Activated T-helper 1 cell treated with anti-CD3 and anti-CD28 coated beads, Interleukin-12 subunit alpha, Interleukin-12 subunit beta, Interleukin-2, Interleukin-4 antibody, amounts not matched to agents 30 ng/mL and 10 ng/mL and 1 ng/mL, durations not matched to agents 14 hours and 24 hours and 36 hours (primary cell): ENCODE results near the gene NRXN2. TPM values are rescaled to one million over a fixed set of nuclear protein-coding genes. Genes with fewer than 3 reads are reported as not detected.

Experiments used
- DNase-seq: peaks from one replicate; pipeline ENCODE4 v3.0.0; 2021; ENCODE audit warnings: low spot score
- H3K27ac Mint-ChIP-seq: one replicate; pipeline ENCODE4 v1.8.0; 2021; ENCODE audit warnings: mild to moderate bottlenecking, mixed read lengths
- H3K27me3 Mint-ChIP-seq: one replicate; pipeline ENCODE4 v1.8.0; 2022; ENCODE audit warnings: mild to moderate bottlenecking, moderate library complexity, mixed read lengths; ENCODE audit not compliant: insufficient read depth
- H3K36me3 Mint-ChIP-seq: one replicate; pipeline ENCODE4 v1.8.0; 2021; ENCODE audit warnings: low read depth, mixed read lengths
- H3K4me1 Mint-ChIP-seq: one replicate; pipeline ENCODE4 v1.8.0; 2021; ENCODE audit warnings: low read depth, mixed read lengths
- H3K4me3 Mint-ChIP-seq: one replicate; pipeline ENCODE4 v1.8.0; 2021; ENCODE audit warnings: mild to moderate bottlenecking, moderate library complexity, mixed read lengths
- H3K9me3 Mint-ChIP-seq: one replicate; pipeline ENCODE4 v1.8.0; 2021; ENCODE audit warnings: mixed read lengths
- intact Hi-C: fragments of 100-400 bp; cut with micrococcal nuclease; formaldehyde crosslinking; loops from one replicate; pipeline ENCODE4 v1.15.1; 2024
- total RNA-seq: library from RNA; stranded (reverse); gene quantifications from 2 replicates; pipeline ENCODE4 v1.2.3, GENCODE V29; 2022

Gene NRXN2
- total RNA-seq, 1 donor from 2014 or later = 0.23 TPM

GRCh38 chr11:64656862-64657261 lies 66.1 kb downstream of the NRXN2 start:
- Mint-ChIP-seq H3K9me3 (no peaks in the 10 kb centered on the region), H3K36me3 (no peaks in the 10 kb centered on the region), H3K27ac (no peak overlapping the region), H3K4me1 (no peaks in the 10 kb centered on the region), H3K27me3 (peaks cover 7% of the 10 kb centered on the region), H3K4me3 (no peak overlapping the region)
- DNase-seq = no peak
- intact Hi-C loops = no loop called here

GRCh38 chr11:64655941-64656601 lies 66.9 kb downstream of the NRXN2 start:
- Mint-ChIP-seq H3K4me1 (no peaks in the 10 kb centered on the region), H3K4me3 (no peak overlapping the region), H3K36me3 (no peaks in the 10 kb centered on the region), H3K27me3 (peaks cover 5% of the 10 kb centered on the region), H3K9me3 (no peaks in the 10 kb centered on the region), H3K27ac (no peak overlapping the region)
- intact Hi-C loops = no loop called here
- DNase-seq = no peak

GRCh38 chr11:64654958-64655541 lies 67.9 kb downstream of the NRXN2 start:
- Mint-ChIP-seq H3K4me1 (no peaks in the 10 kb centered on the region), H3K4me3 (no peak overlapping the region), H3K27me3 (peaks cover 13% of the 10 kb centered on the region), H3K9me3 (no peaks in the 10 kb centered on the region), H3K36me3 (no peaks in the 10 kb centered on the region), H3K27ac (no peak overlapping the region)
- intact Hi-C loops = no loop called here
- no peak for DNase-seq

GRCh38 chr11:64654439-64654838 lies 68.6 kb downstream of the NRXN2 start:
- DNase-seq = no peak
- Mint-ChIP-seq H3K27ac (no peak overlapping the region), H3K4me3 (no peak overlapping the region), H3K4me1 (no peaks in the 10 kb centered on the region), H3K36me3 (no peaks in the 10 kb centered on the region), H3K9me3 (no peaks in the 10 kb centered on the region), H3K27me3 (peaks cover 14% of the 10 kb centered on the region)
- intact Hi-C loops = no loop called here

- Mint-ChIP-seq H3K4me1 (no peaks in the 10 kb centered on the region), H3K9me3 (no peaks in the 10 kb centered on the region), H3K36me3 (no peaks in the 10 kb centered on the region), H3K27me3 (peaks cover 17% of the 10 kb centered on the region), H3K4me3 (no peak overlapping the region), H3K27ac (no peak overlapping the region)
- intact Hi-C loops = loop anchor here (1.0 kb wide), 3 partner anchors 100 to 205 kb away; no protein-coding TSS in a partner anchor
- DNase-seq = no peak
Measured at GRCh38 chr11:64653388-64653973, 69.5 kb downstream of the NRXN2 start.

- intact Hi-C loops = loop anchor here (1.0 kb wide), 3 partner anchors 99 to 204 kb away; no protein-coding TSS in a partner anchor
- H3K27ac Mint-ChIP-seq = no peak overlapping the region
Measured at GRCh38 chr11:64652586-64653387, 70.2 kb downstream of the NRXN2 start.

GRCh38 chr11:64650923-64651523 lies 72.0 kb downstream of the NRXN2 start:
- Mint-ChIP-seq H3K27ac (no peak overlapping the region), H3K4me3 (no peak overlapping the region), H3K4me1 (no peaks in the 10 kb centered on the region), H3K27me3 (peaks cover 24% of the 10 kb centered on the region), H3K9me3 (no peaks in the 10 kb centered on the region), H3K36me3 (no peaks in the 10 kb centered on the region)
- intact Hi-C loops = no loop called here
- DNase-seq = no peak

More at GRCh38 chr11:64652586-64653387, 70.2 kb downstream of the NRXN2 start:
- peak; percentile 47 for DNase-seq
- Mint-ChIP-seq H3K4me3 (no peak overlapping the region), H3K36me3 (no peaks in the 10 kb centered on the region), H3K27me3 (peaks cover 17% of the 10 kb centered on the region), H3K9me3 (no peaks in the 10 kb centered on the region), H3K4me1 (no peaks in the 10 kb centered on the region)

GRCh38 chr11:64649291-64649697 lies 73.7 kb downstream of the NRXN2 start:
- Mint-ChIP-seq H3K27me3 (peaks cover 42% of the 10 kb centered on the region), H3K4me1 (no peaks in the 10 kb centered on the region), H3K9me3 (no peaks in the 10 kb centered on the region), H3K27ac (no peak overlapping the region), H3K36me3 (no peaks in the 10 kb centered on the region), H3K4me3 (no peak overlapping the region)
- intact Hi-C loops = loop anchor here (1.0 kb wide), 1 partner anchor 96 kb away; no protein-coding TSS in a partner anchor
- DNase-seq = no peak

- Mint-ChIP-seq H3K4me1 (no peaks in the 10 kb centered on the region), H3K27me3 (peaks cover 47% of the 10 kb centered on the region), H3K9me3 (no peaks in the 10 kb centered on the region), H3K36me3 (no peaks in the 10 kb centered on the region), H3K4me3 (no peak overlapping the region), H3K27ac (no peak overlapping the region)
- no peak for DNase-seq
- intact Hi-C loops = no loop called here
Measured at GRCh38 chr11:64648551-64648950, 74.4 kb downstream of the NRXN2 start.

GRCh38 chr11:64647019-64647779 lies 75.8 kb downstream of the NRXN2 start:
- Mint-ChIP-seq H3K4me1 (no peaks in the 10 kb centered on the region), H3K27ac (no peak overlapping the region), H3K36me3 (no peaks in the 10 kb centered on the region), H3K9me3 (no peaks in the 10 kb centered on the region), H3K27me3 (peaks cover 44% of the 10 kb centered on the region), H3K4me3 (no peak overlapping the region)
- intact Hi-C loops = no loop called here
- DNase-seq = no peak

- H3K4me1 Mint-ChIP-seq = no peaks in the 10 kb centered on the region
- H3K27me3 Mint-ChIP-seq = peaks cover 35% of the 10 kb centered on the region
- no peaks in the 10 kb centered on the region for H3K36me3 Mint-ChIP-seq
- no peak for DNase-seq
- no peaks in the 10 kb centered on the region for H3K9me3 Mint-ChIP-seq
- no peak overlapping the region for H3K4me3 Mint-ChIP-seq
- intact Hi-C loops = no loop called here
- H3K27ac Mint-ChIP-seq = no peak overlapping the region
Measured at GRCh38 chr11:64644647-64645275, 78.2 kb downstream of the NRXN2 start.
